Lower lobe of right lung (tissue), 2 donors: ENCODE measurements around the gene LNPEP. TPM values are rescaled to one million over a fixed set of nuclear protein-coding genes. Genes with fewer than 3 reads are reported as not detected.

Source experiments
- ATAC-seq, 2 donors: fragments of 200-7000 bp; cut with Tn5 transposase; one replicate each; pipeline ENCODE4 v1.9.1; 2020 to 2022; ENCODE audit warnings: mild to moderate bottlenecking in 2 of 2, moderate library complexity in 2 of 2
- DNase-seq: peaks from one replicate; pipeline ENCODE4 v3.0.0-alpha.2; 2020
- H3K27ac ChIP-seq: fragments of 200-600 bp; one replicate; pipeline ENCODE4 v1.8.0; 2022
- H3K27me3 ChIP-seq: fragments of 200-600 bp; one replicate; pipeline ENCODE4 v1.8.0; 2022; ENCODE audit warnings: low read depth
- H3K36me3 ChIP-seq: fragments of 200-600 bp; one replicate; pipeline ENCODE4 v1.8.0; 2022; ENCODE audit warnings: mild to moderate bottlenecking
- H3K4me1 ChIP-seq: fragments of 200-600 bp; one replicate; pipeline ENCODE4 v1.8.0; 2022
- H3K4me3 ChIP-seq: fragments of 200-600 bp; one replicate; pipeline ENCODE4 v1.8.0; 2022; ENCODE audit warnings: mild to moderate bottlenecking
- H3K9me3 ChIP-seq: fragments of 200-600 bp; one replicate; pipeline ENCODE4 v1.8.0; 2022
- intact Hi-C: fragments of 100-400 bp; cut with DNase I; formaldehyde crosslinking; loops from one replicate; pipeline ENCODE4 v1.11.0; 2022
- total RNA-seq: library from RNA; stranded (reverse); fragmentation: NEBNext Ultra II Directional; extraction: Animal tissue kit (Norgen Biotek cat#: 25700); gene quantifications from one replicate; pipeline ENCODE4 v1.2.1, GENCODE V29; 2021
- TF ChIP-seq, protein P1 (sequence below): fragments of 200-600 bp; IDR thresholded peaks from one replicate; pipeline ENCODE4 v1.8.0; 2022; ENCODE audit warnings: antibody characterized with exemption, mild to moderate bottlenecking
- donor health status: DM: no; HTN: yes; CAD: no; lungs with severe emphysema.

LNPEP gene
- total RNA-seq, 1 donor from 2014 or later, result 59.6 TPM

DNA sequence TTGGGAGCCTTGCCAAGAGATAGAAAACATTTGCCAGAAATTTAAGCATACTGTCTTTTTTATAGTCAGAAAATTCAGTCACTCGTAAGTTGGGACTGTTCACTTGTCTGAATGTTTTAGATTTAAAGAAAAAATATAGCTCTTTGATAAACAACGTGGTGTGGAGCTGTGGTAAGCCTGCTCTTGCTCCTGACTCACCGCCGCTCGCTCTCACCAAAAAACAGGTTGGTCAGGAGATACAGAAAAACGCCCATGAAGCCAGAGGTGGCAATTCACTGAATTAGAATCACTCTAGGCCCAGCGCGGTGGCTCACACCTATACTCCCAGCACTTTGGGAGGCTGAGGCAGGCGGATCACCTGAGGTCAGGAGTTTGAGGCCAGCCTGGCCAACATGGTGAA, 6.2 kb downstream of the LNPEP start:
- ATAC-seq, result no peak
- no peaks in the 10 kb centered on the region for H3K9me3 ChIP-seq

DNA sequence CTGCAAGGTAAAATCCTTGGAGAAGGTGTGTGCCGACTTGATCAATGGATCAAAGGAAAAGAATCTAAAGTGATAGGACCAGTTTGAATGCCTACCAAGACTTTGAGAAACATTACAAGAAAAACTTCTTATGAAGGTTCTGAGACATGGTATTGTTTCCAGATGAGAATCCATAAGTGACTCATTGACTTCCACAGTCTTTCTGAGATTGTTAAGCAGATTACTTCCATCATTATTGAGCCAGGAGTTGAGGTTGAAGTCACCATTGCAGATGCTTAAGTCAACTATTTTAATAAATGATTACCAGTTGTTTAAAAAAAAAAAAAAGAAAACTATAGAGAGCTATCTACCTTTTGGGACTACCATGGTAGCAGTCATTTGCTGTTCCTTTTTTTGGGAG, 7.0 kb downstream of the LNPEP start:
- ATAC-seq, result no peak
- intact Hi-C loops, result no loop called here
- TF ChIP-seq, protein P1, sequence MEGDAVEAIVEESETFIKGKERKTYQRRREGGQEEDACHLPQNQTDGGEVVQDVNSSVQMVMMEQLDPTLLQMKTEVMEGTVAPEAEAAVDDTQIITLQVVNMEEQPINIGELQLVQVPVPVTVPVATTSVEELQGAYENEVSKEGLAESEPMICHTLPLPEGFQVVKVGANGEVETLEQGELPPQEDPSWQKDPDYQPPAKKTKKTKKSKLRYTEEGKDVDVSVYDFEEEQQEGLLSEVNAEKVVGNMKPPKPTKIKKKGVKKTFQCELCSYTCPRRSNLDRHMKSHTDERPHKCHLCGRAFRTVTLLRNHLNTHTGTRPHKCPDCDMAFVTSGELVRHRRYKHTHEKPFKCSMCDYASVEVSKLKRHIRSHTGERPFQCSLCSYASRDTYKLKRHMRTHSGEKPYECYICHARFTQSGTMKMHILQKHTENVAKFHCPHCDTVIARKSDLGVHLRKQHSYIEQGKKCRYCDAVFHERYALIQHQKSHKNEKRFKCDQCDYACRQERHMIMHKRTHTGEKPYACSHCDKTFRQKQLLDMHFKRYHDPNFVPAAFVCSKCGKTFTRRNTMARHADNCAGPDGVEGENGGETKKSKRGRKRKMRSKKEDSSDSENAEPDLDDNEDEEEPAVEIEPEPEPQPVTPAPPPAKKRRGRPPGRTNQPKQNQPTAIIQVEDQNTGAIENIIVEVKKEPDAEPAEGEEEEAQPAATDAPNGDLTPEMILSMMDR, result no peak

More for the DNA sequence above, 6.2 kb downstream of the LNPEP start:
- Histone ChIP-seq H3K27me3 (no peaks in the 10 kb centered on the region), H3K27ac (no peak overlapping the region), H3K4me1 (peaks cover 21% of the 10 kb centered on the region), H3K4me3 (no peak overlapping the region), H3K36me3 (no peaks in the 10 kb centered on the region)
- no peak for DNase-seq
- intact Hi-C loops, result no loop called here
- TF ChIP-seq, protein P1, result no peak

DNA sequence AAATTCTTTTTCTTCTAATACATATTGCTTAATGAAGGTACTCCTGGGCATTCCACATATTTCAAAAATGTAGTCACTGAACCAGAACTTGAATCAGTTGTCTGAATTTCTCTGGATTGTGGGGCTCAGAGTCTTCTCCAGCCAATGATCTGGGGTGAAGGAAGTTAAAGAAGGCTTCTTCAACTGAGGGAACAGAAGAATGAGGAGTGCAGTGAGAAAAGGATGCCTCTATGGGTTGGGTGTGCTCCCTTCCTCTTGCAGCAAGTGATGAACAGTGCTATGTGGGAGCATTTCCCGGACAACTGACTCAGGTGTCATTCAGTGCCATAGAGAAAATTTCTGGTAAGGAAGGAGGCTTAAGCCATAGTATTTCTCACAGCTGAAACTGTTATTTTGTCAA, 7.9 kb downstream of the LNPEP start:
- Histone ChIP-seq H3K27me3 (no peaks in the 10 kb centered on the region), H3K4me3 (no peak overlapping the region), H3K36me3 (no peaks in the 10 kb centered on the region), H3K4me1 (peaks cover 4% of the 10 kb centered on the region), H3K27ac (no peak overlapping the region), H3K9me3 (no peaks in the 10 kb centered on the region)
- intact Hi-C loops, result no loop called here
- DNase-seq (no peak), ATAC-seq (no peak)
- TF ChIP-seq, protein P1, result no peak

More for the DNA sequence above, 7.0 kb downstream of the LNPEP start:
- Histone ChIP-seq H3K27ac (no peak overlapping the region), H3K4me3 (no peak overlapping the region), H3K27me3 (no peaks in the 10 kb centered on the region), H3K9me3 (no peaks in the 10 kb centered on the region), H3K4me1 (peaks cover 13% of the 10 kb centered on the region), H3K36me3 (no peaks in the 10 kb centered on the region)
- no peak for DNase-seq

DNA sequence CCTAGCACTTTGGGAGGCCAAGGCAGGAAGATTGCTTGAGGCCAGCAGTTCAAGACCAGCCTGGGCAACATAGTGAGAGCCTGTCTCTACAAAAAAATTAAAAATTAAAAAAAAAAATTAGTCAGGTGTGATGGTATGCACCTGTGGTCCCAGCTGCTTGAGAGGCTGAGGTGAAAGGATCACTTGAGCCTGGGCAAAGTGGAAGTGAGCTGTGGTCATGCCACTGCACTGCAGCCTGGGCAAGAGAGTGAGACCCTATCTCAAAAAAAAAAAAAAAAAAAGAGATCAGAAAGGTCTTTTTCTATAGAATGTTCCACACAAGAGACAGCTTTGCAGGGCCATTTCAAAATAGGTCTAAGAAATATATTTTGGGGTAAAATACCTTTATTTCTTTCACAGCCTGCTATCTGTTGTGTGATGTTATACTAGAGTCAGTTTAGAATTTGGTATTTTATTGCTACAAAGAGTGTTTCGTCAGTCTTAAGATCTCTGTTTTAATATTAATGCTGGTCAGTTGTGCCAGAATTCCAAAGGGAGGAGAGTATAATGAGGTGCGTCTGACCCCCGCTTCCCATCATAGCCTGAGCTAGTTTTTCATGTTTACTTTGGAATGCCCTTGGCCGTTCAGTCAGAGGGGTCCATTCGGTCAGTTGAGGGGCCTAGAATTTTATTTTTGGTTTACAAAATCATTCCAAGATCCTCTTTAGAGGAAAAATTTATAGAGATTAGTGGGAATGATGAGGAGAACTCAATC, 9.4 kb downstream of the LNPEP start:
- Histone ChIP-seq H3K4me3 (no peak overlapping the region), H3K27me3 (no peaks in the 10 kb centered on the region), H3K36me3 (no peaks in the 10 kb centered on the region), H3K9me3 (no peaks in the 10 kb centered on the region), H3K4me1 (no peaks in the 10 kb centered on the region), H3K27ac (no peak overlapping the region)
- no peak for DNase-seq
- TF ChIP-seq, protein P1, result no peak
- no peak for ATAC-seq
- intact Hi-C loops, result no loop called here

DNA sequence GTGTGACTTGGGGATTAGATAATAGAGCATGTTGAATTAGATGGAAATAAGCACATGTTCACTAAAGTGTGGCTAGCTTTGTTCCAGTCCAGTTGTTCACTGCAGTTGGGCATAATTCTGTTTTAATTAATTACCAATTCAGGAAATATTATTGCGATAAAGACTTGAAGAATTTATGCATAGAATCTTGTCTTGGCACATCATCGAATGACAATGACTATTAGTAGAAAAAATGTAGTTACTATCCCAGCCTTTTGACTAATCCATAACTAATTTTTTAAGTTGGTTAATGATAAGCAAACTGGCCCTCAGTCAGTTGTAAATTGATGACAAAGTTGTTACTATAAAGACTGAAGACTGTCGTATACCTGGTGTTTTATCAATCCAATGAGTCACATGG, 10.5 kb downstream of the LNPEP start:
- no peaks in the 10 kb centered on the region for H3K27me3 ChIP-seq
- DNase-seq (no peak), ATAC-seq (no peak)
- TF ChIP-seq, protein P1, result no peak
- H3K36me3 ChIP-seq, result no peaks in the 10 kb centered on the region
- H3K4me1 ChIP-seq, result no peaks in the 10 kb centered on the region
- H3K9me3 ChIP-seq, result no peaks in the 10 kb centered on the region
- H3K27ac ChIP-seq, result no peak overlapping the region
- no peak overlapping the region for H3K4me3 ChIP-seq
- intact Hi-C loops, result no loop called here
